Measurements from ENCODE around the gene HDAC11.
"Not testable (repeated sequence)": the region's sequence is repeated elsewhere in the genome, so short reads cannot be mapped to it uniquely, and the experiment has no call there.

The HDAC11 gene

GRCh38 chr3:13466781-13467180 lies 13.3 kb upstream of the HDAC11 start:
- DNase-seq (ENCODE audit: low read depth in 3 of 3): no peak

- no peak for DNase-seq (ENCODE audit: low read depth in 3 of 3)
These were observed 9.1 kb upstream of the HDAC11 start for GRCh38 chr3:13470894-13471574.

GRCh38 chr3:13472286-13472685 lies 7.8 kb upstream of the HDAC11 start:
- no peak for DNase-seq (ENCODE audit: low read depth in 3 of 3)

GRCh38 chr3:13473020-13473419 lies 7.1 kb upstream of the HDAC11 start:
- no peak for DNase-seq (ENCODE audit: low read depth in 3 of 3)

- DNase-seq (ENCODE audit: low read depth in 3 of 3): no peak
These were observed 6.1 kb upstream of the HDAC11 start for GRCh38 chr3:13474021-13474420.

GRCh38 chr3:13474776-13475303 lies 5.3 kb upstream of the HDAC11 start:
- DNase-seq (ENCODE audit: low read depth in 3 of 3): no peak

- DNase-seq (ENCODE audit: low read depth in 3 of 3): no peak
These were observed 4.1 kb upstream of the HDAC11 start for GRCh38 chr3:13475871-13476590.

GRCh38 chr3:13477943-13478342 lies 2.2 kb upstream of the HDAC11 start:
- no peak for DNase-seq (ENCODE audit: low read depth in 3 of 3)

GRCh38 chr3:13479332-13479581 lies 849 bp upstream of the HDAC11 start:
- DNase-seq (ENCODE audit: low read depth in 3 of 3): peak in 1 of 3 experiments; percentile 5

GRCh38 chr3:13480340-13481318 lies 523 bp downstream of the HDAC11 start:
- peak in 1 of 3 experiments; percentile 10 for DNase-seq (ENCODE audit: low read depth in 3 of 3)

GRCh38 chr3:13482106-13482690 lies 2.1 kb downstream of the HDAC11 start:
- DNase-seq (ENCODE audit: low read depth in 3 of 3): no peak

- DNase-seq (ENCODE audit: low read depth in 3 of 3): no peak
These were observed 3.2 kb downstream of the HDAC11 start for GRCh38 chr3:13483286-13483685.

- DNase-seq (ENCODE audit: low read depth in 3 of 3): no peak
These were observed 4.0 kb downstream of the HDAC11 start for GRCh38 chr3:13483988-13484695.

- DNase-seq (ENCODE audit: low read depth in 3 of 3): no peak
These were observed 4.9 kb downstream of the HDAC11 start for GRCh38 chr3:13484851-13485590.

GRCh38 chr3:13485630-13486562 lies 5.8 kb downstream of the HDAC11 start:
- DNase-seq (ENCODE audit: low read depth in 3 of 3): not testable (repeated sequence)

- no peak for DNase-seq (ENCODE audit: low read depth in 3 of 3)
These were observed 7.3 kb downstream of the HDAC11 start for GRCh38 chr3:13487403-13487802.

GRCh38 chr3:13491206-13491974 lies 11.3 kb downstream of the HDAC11 start:
- no peak for DNase-seq (ENCODE audit: low read depth in 3 of 3)

- DNase-seq (ENCODE audit: low read depth in 3 of 3): no peak
These were observed 11.9 kb downstream of the HDAC11 start for GRCh38 chr3:13492048-13492447.

Data from stimulated activated CD4-positive, alpha-beta T cell treated with anti-CD3 and anti-CD28 coated beads, TNF-alpha, amount 100 ng/mL, for 4 hours (primary cell).